HUES6 (cell line): Measurements from ENCODE around the gene NDUFA13.
A peak's percentile ranks its signal among the peaks of the same experiment; 100 is the strongest.

ENCODE experiments used
- H3K27ac ChIP-seq: 2 replicates; pipeline ENCODE4 v1.7.0; 2013; ENCODE audit warnings: low read depth, mild to moderate bottlenecking, low read length, inconsistent platforms
- H3K27me3 ChIP-seq: 2 replicates; pipeline ENCODE4 v1.6.1; 2013; ENCODE audit warnings: low read length; ENCODE audit not compliant: control insufficient read depth, insufficient read depth
- H3K36me3 ChIP-seq: 2 replicates; pipeline ENCODE4 v1.6.1; 2013; ENCODE audit warnings: low read length; ENCODE audit not compliant: control insufficient read depth, insufficient read depth
- H3K4me1 ChIP-seq: 2 replicates; pipeline ENCODE4 v1.6.1; 2013; ENCODE audit warnings: low read length; ENCODE audit not compliant: control insufficient read depth, insufficient read depth
- H3K4me3 ChIP-seq: 2 replicates; pipeline ENCODE4 v1.5.1; 2013; ENCODE audit warnings: low read depth, low read length
- H3K9ac ChIP-seq: one replicate; pipeline ENCODE4 v1.6.1; 2013; ENCODE audit warnings: mild to moderate bottlenecking, low read length
- H3K9me3 ChIP-seq: 2 replicates; pipeline ENCODE4 v1.6.1; 2013; ENCODE audit warnings: low read depth, low read length; ENCODE audit not compliant: control insufficient read depth, insufficient read depth

The NDUFA13 gene

DNA sequence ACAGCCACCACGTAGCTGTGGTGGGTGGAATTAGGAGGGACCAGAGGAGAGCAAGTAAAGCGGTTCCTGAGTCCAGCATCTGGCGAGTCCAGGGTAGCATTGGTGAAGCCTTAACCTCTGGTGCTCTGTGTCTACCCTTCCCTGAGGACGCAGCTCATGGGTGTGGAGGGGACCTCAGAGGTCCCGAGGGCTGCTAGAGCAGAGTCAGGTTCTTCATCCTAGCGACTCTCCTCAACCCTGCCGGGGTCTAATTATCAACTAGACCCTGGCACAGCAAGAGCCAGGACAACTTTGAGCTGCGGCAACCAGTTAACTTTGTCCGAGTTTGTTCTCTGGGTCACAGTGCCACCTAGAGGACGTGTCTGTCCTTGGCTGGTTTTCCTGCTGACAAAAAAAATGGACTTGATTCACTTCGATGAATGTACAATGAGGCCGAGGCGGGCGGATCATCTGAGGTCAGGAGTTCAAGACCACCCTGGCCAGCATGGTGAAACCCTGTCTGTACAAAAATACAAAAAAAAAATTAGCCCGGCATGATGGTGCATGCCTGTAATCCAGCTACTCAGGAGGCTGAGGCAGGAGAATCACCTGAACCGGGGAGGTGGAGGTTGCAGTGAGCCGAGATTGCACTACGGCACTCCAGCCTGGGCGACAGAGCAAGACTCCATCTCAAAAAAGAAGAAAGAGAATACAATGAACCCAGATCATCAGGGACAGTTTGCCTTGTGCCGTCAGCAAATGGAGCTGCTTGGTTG, 25.6 kb upstream of the NDUFA13 start:
- Histone ChIP-seq H3K4me3 (peak overlapping the region; percentile 1; the same call in 1 of the 2 replicates), H3K27ac (peak overlapping the region; percentile 81; the same call in 1 of the 2 replicates), H3K9ac (peak overlapping the region; percentile 67), H3K4me1 (peaks cover 44% of the 10 kb centered on the region), H3K27me3 (no peaks in the 10 kb centered on the region), H3K36me3 (peaks cover 41% of the 10 kb centered on the region), H3K9me3 (no peaks in the 10 kb centered on the region)

DNA sequence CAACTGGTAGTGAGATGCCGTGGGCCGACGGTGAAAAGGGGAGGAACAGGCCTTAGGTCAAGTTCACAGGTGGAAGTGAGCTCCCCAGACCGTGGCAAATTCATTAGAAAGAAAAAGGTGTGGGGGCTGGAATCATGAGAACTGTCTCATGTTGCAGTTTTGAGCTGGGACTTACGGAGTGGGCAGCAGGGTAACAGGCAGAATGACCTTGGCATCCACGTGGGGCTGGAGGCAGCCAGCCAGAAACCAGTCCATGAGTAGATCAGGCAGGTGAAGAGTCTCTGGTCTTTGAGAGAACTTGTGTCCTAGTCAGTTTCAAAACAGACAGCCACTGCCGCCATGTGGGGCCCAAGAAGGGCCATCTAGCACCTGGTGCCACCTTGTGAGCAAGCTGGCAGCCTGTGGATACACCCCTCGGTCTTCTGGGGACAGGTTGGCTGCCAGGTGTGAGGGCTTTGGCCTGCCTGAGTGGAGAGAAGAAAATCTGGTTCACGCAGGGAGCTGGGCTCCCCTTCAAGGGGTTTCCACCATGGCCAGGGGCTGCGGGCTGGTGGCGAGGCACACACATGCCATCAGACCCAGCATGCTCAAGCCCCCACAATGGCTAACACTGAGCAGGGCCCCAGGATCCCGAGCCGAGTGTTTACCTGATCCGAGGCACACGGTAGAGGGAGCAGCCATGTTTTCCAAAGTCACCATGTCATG, 24.6 kb upstream of the NDUFA13 start:
- H3K27me3 ChIP-seq, result no peaks in the 10 kb centered on the region
- H3K27ac ChIP-seq, result no peak overlapping the region
- H3K9me3 ChIP-seq, result no peaks in the 10 kb centered on the region
- H3K4me1 ChIP-seq, result peaks cover 34% of the 10 kb centered on the region
- no peak overlapping the region for H3K9ac ChIP-seq
- peaks cover 52% of the 10 kb centered on the region for H3K36me3 ChIP-seq
- H3K4me3 ChIP-seq, result no peak overlapping the region

DNA sequence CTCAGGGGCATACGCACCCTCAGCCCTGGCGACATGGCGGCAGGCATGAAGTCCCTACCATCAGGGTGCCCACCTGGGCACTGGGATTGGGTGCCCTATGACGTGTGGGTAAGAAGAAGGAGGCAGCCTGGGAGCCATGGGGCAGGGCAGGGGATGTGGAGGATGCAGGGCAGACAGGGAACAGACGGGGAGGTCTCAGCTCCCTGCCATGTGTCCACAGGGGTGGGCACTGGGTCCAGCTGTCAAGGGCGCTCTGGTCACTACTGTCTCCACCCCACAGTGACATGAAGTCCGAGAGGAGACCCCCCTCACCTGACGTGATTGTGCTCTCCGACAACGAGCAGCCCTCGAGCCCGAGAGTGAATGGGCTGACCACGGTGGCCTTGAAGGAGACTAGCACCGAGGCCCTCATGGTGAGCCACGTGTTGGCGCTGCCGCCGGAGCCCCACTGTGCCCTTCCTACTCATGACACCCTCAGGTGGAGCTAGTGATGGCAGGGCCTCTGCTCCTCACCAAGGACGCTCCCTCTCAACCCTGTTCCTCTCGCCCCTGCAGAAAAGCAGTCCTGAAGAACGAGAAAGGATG, 23.9 kb upstream of the NDUFA13 start:
- Histone ChIP-seq H3K27me3 (no peaks in the 10 kb centered on the region), H3K36me3 (peaks cover 59% of the 10 kb centered on the region), H3K4me1 (peaks cover 27% of the 10 kb centered on the region), H3K4me3 (no peak overlapping the region), H3K9ac (no peak overlapping the region), H3K9me3 (no peaks in the 10 kb centered on the region), H3K27ac (no peak overlapping the region)

DNA sequence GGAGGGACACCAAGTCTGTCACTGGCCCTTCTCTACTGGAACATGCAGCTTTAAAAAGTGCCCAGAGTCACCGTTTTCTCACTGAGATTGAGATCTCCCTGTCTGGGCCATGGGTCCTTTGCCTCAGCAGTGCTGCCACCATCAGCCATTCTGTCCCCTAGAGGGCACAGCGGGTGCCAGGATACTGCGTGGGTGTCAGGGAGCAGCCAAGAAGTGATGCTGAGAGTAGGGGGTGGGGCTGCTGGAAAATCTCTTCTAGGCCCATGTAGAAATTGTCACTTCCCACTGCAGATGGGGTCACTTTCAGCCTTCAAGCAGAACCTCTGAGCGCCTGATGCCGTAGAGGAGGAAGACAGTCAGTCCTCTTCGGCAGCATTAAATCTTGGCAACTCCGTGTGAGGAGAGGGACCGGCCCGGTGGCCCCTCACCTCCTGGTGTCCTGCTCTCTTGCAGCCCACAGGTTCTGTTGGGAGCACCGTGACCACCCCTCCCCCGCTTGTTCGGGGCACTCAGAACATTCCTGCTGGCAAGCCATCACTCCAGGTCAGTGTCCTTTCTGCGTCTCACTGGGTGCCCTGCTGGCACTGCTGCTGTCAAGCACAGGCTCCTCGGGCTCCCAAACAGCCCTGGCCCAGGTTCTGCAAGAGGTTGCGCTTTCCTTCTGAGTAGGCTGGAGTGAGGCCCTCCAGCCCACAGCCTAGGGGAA, 22.0 kb upstream of the NDUFA13 start:
- no peaks in the 10 kb centered on the region for H3K27me3 ChIP-seq
- H3K4me3 ChIP-seq, result no peak overlapping the region
- H3K27ac ChIP-seq, result no peak overlapping the region
- H3K36me3 ChIP-seq, result peaks cover 78% of the 10 kb centered on the region
- no peaks in the 10 kb centered on the region for H3K9me3 ChIP-seq
- peak overlapping the region; percentile 20 for H3K9ac ChIP-seq
- peaks cover 11% of the 10 kb centered on the region for H3K4me1 ChIP-seq

DNA sequence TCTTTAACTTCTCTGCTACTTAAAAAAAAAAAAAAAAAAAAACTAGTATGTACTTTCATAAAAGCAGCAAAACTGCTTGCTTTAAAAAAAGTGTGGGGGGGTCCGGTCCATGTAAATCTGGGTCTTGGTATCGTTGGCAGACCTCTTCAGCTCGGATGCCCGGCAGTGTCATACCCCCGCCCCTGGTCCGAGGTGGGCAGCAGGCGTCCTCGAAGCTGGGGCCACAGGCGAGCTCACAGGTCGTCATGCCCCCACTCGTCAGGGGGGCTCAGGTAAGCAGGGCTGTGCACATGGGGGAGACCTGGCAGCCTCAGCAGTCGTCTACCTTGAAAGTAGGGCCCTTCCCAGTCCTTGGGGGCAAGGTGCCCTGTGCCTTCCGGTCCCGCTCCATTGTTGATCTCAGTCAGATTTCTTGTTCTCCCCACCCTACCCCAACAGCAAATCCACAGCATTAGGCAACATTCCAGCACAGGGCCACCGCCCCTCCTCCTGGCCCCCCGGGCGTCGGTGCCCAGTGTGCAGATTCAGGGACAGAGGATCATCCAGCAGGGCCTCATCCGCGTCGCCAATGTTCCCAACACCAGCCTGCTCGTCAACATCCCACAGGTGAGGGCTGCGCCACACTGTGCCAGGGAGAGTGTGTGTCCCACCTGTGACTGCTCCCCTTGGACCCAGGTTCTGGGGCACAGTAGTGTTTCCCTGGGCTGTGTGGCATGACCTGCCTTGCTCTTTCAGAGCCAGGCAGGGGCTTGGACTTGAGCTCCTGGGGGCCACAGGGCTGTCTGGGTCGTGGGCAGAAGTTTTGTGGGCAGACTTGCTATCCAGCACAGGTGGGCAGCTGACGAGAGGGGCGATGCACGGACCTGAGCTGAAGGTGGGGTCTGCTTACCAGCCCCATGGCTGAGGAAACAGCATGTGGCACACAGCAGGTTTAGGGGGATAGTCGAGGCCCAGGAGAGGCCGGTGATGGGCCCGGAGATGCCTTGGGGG, 20.1 kb upstream of the NDUFA13 start:
- Histone ChIP-seq H3K4me1 (no peaks in the 10 kb centered on the region), H3K36me3 (peaks cover 94% of the 10 kb centered on the region), H3K9ac (no peak overlapping the region), H3K27ac (no peak overlapping the region), H3K27me3 (no peaks in the 10 kb centered on the region), H3K9me3 (no peaks in the 10 kb centered on the region), H3K4me3 (no peak overlapping the region)

DNA sequence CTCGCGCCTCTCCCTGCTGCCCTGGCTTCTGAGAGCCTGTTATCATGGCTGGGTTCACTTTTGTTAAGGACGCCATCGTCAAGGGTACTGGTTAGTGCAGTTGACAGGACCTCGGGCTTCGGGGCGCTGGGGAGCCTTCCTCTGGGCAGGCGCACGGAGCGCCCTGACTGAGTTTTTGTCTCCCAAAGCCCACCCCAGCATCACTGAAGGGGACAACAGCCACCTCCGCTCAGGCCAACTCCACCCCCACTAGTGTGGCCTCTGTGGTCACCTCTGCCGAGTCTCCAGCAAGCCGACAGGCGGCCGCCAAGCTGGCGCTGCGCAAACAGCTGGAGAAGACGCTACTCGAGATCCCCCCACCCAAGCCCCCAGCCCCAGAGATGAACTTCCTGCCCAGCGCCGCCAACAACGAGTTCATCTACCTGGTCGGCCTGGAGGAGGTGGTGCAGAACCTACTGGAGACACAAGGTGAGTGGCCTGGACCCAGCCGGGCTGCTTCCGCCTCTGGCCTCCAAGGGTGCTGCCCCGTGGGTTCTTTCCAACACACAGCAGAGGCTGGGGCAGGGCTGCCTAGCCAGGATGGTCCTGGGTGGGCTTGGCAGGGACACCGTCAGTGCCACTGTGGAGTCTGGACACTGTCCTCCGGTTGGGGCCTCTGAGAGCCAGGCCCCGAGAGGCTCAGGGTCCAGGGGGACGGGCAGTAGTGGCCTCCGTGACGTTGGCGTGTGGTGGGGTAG, 17.6 kb upstream of the NDUFA13 start:
- Histone ChIP-seq H3K36me3 (peaks cover 96% of the 10 kb centered on the region), H3K9ac (no peak overlapping the region), H3K9me3 (no peaks in the 10 kb centered on the region), H3K4me1 (no peaks in the 10 kb centered on the region), H3K27me3 (no peaks in the 10 kb centered on the region), H3K27ac (no peak overlapping the region), H3K4me3 (no peak overlapping the region)

DNA sequence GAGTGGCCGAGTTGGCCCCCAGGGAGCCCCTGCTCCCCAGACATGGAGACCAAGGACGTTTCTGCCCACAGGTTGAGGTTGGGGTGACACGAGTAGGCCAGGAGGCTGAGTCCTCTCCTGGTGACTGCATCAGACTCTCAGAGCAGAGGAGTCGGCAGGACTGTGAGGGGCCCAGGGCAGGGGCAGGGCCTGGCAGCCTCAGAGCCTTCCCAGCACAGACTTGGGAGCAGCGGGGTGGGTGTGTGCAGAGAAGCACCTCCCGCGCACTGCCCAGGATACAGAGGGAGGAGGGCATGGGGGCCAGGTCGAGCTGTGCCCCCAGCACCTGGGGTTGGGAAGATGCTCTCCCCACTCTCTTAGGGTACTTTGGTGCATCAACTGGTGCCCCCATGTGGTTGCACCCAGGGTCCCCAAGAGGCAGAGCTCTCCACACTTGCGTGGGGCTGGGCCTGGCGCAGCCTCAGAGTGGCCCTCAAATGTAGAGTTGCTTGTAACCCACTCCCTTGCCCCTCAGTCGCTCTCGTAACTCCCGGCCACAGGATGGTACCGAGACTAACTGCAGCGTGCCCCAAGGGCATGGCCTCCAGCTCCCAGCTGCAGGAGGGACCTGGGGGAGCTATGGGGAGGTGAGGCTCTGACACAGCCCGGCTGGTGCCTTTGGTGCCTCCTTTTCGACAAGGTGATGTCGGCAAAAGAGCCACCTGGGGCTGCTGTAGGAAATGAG, 16.6 kb upstream of the NDUFA13 start:
- Histone ChIP-seq H3K9ac (no peak overlapping the region), H3K36me3 (peaks cover 97% of the 10 kb centered on the region), H3K9me3 (no peaks in the 10 kb centered on the region), H3K4me1 (no peaks in the 10 kb centered on the region), H3K4me3 (no peak overlapping the region), H3K27ac (no peak overlapping the region), H3K27me3 (no peaks in the 10 kb centered on the region)

DNA sequence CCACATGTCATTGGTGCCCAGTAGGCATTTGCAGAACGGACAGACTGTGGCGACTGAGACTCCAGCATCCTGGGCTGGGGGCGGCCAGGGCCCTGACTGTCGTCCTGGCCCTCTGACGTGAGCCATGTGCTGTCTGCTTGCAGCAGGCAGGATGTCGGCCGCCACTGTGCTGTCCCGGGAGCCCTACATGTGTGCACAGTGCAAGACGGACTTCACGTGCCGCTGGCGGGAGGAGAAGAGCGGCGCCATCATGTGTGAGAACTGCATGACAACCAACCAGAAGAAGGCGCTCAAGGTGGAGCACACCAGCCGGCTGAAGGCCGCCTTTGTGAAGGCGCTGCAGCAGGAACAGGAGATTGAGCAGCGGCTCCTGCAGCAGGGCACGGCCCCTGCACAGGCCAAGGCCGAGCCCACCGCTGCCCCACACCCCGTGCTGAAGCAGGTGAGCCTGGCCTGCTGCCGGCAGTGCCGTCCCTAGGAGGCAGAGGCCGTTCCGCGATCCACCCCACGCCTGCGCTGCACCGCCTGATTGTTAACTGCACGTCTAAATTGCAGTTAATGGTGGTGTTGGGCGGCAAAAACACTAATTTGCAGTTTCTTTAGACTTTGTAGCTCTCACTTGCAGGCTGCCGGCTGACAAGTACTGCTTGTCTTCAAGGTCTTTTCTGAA, 14.9 kb upstream of the NDUFA13 start:
- Histone ChIP-seq H3K4me1 (no peaks in the 10 kb centered on the region), H3K27me3 (no peaks in the 10 kb centered on the region), H3K9me3 (no peaks in the 10 kb centered on the region), H3K27ac (0 out of 2 replicates have a peak overlapping the region, but pooled peaks have one; percentile 28), H3K4me3 (no peak overlapping the region), H3K36me3 (peaks cover 100% of the 10 kb centered on the region), H3K9ac (no peak overlapping the region)

DNA sequence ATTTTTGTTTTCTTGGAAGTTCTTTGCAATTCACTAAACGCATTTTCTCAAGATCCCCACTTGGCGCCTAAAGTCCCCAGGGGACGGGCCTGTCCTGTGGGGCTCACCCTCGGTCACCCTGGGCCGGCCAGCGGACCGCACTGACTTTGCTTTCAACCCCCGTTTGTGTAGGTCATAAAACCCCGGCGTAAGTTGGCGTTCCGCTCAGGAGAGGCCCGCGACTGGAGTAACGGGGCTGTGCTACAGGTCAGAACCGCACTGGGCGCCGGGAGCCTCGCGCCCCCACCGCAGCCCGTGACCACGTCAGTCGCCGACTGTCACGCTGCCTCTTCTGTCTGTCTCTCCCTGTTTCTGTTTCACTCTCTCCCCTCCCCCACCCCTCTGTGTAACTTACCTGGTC, 14.2 kb upstream of the NDUFA13 start:
- Histone ChIP-seq H3K36me3 (peaks cover 97% of the 10 kb centered on the region), H3K27ac (0 out of 2 replicates have a peak overlapping the region, but pooled peaks have one; percentile 28), H3K9me3 (no peaks in the 10 kb centered on the region), H3K27me3 (no peaks in the 10 kb centered on the region), H3K4me1 (no peaks in the 10 kb centered on the region), H3K9ac (no peak overlapping the region), H3K4me3 (no peak overlapping the region)
